Retinal pigment epithelial cell (primary cell): ENCODE results near the gene SPACA5.
"Not testable (repeated sequence)": the region's sequence is repeated elsewhere in the genome, so short reads cannot be mapped to it uniquely, and the experiment has no call there.

ENCODE experiments used
- DNase-seq: peaks from one replicate; pipeline ENCODE4 v3.0.0-alpha.2; 2010; ENCODE audit warnings: low read depth
- H3K4me3 ChIP-seq: 2 replicates; pipeline ENCODE4 v1.5.1; 2011; ENCODE audit warnings: mild to moderate bottlenecking, low read length, control low read depth, moderate library complexity
- TF ChIP-seq, protein P1 (sequence below): conservative IDR thresholded peaks from 2 replicates; pipeline ENCODE4 v1.5.1; 2011; ENCODE audit warnings: low read depth, low read length, control low read depth, inconsistent platforms

SPACA5 gene

DNA sequence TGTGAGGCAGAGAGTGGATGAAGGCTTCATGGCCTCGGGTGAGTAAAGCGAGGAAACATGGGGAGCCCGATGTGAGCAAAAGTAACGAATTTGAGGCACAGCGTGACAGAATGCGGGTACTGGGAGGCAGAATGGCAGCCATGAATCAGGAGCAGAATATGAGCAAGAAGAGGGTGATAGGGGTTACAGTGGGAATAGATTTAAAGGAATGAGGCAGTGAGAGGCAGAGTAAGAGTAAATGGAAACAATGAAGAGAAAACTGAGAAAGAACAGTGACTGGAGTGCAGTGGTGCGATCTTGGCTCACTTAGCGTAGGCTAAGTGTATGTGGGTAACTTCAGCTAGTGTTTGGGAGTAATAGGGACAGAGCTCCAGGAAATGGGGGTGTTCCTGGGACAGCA, at the start of gene SPACA5:
Gene SPACA5 (plus strand): TSS at position 301 of the 400 bp plus-strand sequence. CDS start 815 bp downstream, outside the sequence.
- not testable (repeated sequence) for DNase-seq, H3K4me3 ChIP-seq

DNA sequence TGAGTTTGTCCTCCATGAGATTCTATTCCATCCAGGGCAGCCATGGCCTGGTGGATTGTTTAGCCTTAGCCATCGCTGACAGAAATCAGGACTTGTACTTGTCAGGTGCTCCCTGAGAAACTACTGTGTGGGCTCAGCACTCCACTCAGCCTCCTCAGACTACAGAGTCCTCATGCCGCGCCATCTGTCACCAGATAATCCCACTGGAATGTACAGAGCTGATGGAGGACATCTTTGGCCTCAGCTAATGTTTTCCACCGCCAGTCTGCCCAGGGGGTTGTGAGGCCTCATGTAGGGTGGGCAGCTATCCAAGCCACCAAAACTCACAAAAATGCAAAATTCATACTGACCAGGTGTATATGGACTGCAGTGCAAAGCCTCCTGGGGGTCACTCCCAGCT, 48.6 kb upstream of the SPACA5 start:
- H3K4me3 ChIP-seq, DNase-seq: not testable (repeated sequence)

DNA sequence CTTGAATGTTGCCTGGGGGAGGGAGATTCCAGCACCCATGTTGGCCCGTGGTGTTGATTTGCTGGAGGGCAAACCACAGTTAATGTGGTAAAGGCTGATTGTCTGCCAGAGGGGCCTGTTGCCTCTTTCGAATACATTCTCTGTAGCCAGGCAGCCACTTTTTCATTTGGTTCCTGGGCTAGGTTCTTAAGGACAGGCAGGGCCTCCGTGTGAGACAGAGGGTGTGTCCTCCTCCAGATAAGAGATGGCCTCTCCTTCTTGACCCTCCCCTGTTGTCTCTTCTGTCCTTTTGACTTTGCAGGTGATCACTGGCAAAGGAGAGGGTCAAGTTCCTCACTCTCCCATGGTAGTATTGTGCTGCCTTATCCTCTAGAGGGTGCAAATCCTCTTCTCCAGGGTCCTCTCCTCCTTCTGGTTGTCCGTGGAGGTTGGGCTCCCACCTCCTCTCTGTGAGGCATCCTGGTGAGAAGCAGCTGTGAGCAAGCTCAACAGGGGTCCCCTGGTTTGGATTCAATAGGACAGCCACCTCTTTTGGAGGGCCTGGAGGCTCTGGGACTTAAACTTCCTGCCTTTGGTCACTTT, 47.9 kb upstream of the SPACA5 start:
- DNase-seq: no peak
- no peak overlapping the region for H3K4me3 ChIP-seq
- TF ChIP-seq, protein P1, sequence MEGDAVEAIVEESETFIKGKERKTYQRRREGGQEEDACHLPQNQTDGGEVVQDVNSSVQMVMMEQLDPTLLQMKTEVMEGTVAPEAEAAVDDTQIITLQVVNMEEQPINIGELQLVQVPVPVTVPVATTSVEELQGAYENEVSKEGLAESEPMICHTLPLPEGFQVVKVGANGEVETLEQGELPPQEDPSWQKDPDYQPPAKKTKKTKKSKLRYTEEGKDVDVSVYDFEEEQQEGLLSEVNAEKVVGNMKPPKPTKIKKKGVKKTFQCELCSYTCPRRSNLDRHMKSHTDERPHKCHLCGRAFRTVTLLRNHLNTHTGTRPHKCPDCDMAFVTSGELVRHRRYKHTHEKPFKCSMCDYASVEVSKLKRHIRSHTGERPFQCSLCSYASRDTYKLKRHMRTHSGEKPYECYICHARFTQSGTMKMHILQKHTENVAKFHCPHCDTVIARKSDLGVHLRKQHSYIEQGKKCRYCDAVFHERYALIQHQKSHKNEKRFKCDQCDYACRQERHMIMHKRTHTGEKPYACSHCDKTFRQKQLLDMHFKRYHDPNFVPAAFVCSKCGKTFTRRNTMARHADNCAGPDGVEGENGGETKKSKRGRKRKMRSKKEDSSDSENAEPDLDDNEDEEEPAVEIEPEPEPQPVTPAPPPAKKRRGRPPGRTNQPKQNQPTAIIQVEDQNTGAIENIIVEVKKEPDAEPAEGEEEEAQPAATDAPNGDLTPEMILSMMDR: peak; percentile 19

DNA sequence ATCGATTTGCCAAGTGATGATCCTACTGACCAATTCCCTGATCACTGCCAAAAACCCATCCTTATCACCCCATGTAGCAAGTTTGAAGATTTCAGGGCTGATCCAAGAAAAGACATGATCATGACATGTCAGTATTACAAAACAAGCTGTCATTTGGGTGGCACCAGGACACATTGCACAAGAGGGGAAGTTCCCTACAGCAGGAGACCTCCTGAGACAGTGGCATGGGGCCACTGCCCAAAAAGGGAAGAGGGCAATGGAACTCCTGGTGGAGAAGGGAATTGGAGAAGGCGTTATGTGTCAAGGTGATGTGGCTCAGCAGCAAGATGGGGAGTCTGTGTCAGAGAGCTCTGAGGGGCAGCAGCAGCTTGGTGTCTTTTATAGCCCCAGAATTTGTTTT, 46.4 kb upstream of the SPACA5 start:
- TF ChIP-seq, protein P1: no peak
- no peak for DNase-seq

DNA sequence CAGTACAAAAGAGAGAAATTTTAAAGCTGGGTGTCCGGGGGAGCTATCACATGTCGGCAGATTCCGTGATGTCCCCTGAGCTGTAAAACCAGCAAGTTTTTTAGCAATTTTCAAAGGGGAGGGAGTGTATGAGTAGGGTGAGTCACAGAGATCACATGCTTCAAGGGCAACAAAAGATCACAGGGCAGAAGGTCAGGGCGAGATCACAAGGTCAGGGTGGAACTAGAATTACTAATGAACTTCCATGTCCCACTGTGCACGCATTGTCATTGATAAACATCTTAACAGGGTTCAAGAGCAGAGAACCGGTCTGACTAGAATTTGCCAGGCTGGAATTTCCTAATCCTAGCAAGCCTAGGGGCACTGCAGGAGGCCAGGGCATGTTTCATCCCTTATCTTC, 45.0 kb upstream of the SPACA5 start:
- not testable (repeated sequence) for DNase-seq

More for the DNA sequence above, 46.4 kb upstream of the SPACA5 start:
- no peak overlapping the region for H3K4me3 ChIP-seq

DNA sequence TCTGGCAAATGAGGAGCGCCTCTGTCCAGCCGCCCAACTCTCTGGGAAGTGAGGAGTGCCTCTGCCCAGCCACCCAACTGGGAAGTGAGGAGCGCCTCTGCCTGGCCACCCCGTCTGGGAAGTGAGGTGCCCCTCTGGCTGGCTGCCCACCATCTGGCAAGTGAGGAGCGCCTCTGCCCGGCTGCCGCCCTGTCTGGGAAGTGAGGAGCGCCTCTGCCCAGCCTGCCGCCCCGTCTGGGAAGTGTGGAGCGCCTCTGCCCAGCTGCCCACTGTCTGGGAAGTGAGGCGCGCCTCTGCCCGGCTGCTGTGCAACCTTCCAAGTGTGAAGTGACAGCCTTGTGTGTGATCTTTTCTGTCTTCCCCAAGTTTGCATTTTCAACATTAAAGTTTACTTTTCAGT, 41.3 kb upstream of the SPACA5 start:
- DNase-seq, H3K4me3 ChIP-seq: not testable (repeated sequence)

More for the DNA sequence above, 45.0 kb upstream of the SPACA5 start:
- H3K4me3 ChIP-seq: not testable (repeated sequence)

DNA sequence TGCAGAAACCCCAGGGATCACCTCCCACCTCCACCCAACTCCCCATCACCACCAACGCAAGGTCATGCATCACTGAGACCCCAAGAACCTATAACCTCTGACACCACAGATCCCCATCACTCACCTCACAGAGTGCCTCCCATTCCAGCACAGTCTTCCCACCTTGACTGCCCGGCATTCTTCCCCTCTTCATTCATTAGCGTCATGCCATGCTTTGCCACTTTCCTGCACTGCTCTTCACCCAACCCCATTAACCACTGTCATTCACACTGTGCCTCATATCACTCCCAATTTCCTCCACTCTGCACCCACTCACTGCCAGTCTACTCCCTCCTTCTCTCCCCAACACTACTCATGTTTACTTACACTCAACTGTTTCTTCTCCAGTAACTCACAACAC, 33.6 kb upstream of the SPACA5 start:
- no peak for DNase-seq
- TF ChIP-seq, protein P1: no peak
- H3K4me3 ChIP-seq: no peak overlapping the region

DNA sequence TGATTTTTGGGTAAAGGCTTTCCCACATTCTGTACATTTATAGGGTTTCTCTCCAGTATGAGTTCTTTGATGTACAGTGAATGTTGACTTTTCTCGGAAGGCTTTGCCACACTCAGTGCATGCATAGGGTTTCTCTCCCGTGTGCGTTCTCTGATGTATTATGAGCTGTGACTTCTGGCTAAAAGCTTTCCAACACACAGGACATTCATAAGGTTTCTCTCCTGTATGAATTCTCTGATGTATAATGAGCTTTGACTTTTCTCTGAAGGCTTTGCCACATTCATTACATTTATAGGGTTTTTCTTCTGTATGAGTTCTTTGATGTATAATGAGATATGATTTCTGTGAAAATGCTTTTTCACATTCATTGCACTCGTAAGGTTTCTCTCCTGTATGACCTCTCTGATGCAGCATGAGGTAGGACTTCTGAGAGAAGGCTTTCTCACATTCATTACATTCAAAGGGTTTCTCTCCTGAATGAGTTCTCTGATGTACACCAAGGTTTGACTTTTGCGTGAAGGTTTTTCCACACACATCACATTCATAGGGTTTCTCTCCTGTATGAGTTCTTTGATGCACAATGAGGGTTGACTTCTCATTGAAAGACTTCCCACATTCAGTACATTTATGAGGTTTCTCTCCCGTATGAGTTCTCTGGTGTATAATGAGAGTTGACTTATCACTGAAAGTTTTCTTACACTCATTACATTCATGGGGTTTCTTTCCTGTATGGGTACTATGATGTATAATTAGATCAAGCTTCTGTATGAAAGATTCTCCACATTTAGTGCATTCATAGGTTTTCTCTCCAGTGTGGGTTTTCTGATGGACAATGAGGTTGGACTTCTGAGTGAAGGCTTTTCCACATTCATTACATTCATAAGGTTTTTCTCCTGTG, 30.3 kb upstream of the SPACA5 start:
- no peak for DNase-seq
- TF ChIP-seq, protein P1: no peak
- no peak overlapping the region for H3K4me3 ChIP-seq

DNA sequence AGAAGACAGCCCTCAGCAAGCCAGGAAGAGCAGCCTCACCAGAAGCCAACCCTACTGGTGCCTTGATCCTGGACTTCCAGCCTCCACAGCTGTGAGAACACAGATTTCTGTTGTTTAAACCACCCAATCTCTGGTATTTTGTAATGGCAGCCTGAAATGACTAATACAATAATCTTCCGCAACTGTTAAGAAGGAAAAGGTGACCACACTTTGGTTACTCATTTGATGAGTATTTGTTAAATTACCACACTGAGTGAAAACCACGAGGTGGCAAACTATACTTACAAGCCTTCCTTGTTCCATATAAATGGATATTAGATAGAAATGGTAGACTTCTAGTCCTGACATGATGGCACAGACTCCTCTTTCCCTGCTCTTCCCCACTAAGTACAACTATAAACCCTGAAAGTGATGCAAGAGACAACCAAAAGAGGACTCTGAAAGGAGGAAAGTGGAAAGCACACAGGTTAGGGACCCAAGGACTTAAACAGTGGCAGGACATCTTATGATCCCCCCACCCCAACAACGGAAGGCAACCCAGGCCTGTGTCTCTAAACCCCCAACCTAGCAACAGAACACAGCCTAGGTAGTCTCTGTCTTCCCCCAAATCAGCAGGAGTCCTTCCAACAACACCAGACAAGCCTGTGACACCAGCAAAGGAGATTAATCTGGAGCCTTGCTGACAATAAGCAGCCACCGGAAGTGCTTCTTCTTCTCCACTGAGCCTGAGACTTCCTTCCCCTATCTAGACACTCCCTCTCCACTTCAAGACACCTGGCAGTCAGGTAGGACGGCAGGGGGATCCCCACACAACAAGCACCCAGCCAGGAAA, 15.3 kb upstream of the SPACA5 start:
- DNase-seq: peak; percentile 9
- TF ChIP-seq, protein P1: no peak
- H3K4me3 ChIP-seq: no peak overlapping the region
